ENCODE results near the gene C2orf15. TPM values are rescaled to one million over a fixed set of nuclear protein-coding genes. Genes with fewer than 3 reads are reported as not detected.

C2orf15 gene
- polyA plus RNA-seq, 1 donor (not counting 4 experiments of a cell fraction or from before 2014, with no cell fraction given) = 0.31 TPM

- Histone ChIP-seq H2AFZ (ENCODE audit: control insufficient read depth, low read length) (no peak overlapping the region), H4K20me1 (ENCODE audit: control insufficient read depth, extremely low read depth, insufficient read depth, low read length) (no peaks in the 10 kb centered on the region), H3K27ac (ENCODE audit: control insufficient read depth, insufficient read depth, low read length) (no peak overlapping the region), H3K27me3 (ENCODE audit: control insufficient read depth, extremely low read depth, insufficient read depth, low read length) (no peaks in the 10 kb centered on the region), H3K4me2 (ENCODE audit: control insufficient read depth, extremely low read depth, insufficient read depth, low read depth, low read length) (no peak overlapping the region), H3K36me3 (ENCODE audit: control insufficient read depth in 2 of 2, extremely low read depth in 1 of 2, insufficient read depth in 2 of 2, low read length in 2 of 2) (no peaks in the 10 kb centered on the region), H3K9me3 (ENCODE audit: control insufficient read depth, low read depth, low read length) (no peaks in the 10 kb centered on the region), H3K4me3 (ENCODE audit: control insufficient read depth in 2 of 3, extremely low read depth in 1 of 3, insufficient read depth in 2 of 3, low read depth in 1 of 3, low read length in 3 of 3) (no peak overlapping the region), H3K9ac (ENCODE audit: control insufficient read depth, extremely low read depth, insufficient read depth, low read length) (no peak overlapping the region), H3K4me1 (ENCODE audit: control insufficient read depth, extremely low read depth, insufficient read depth, low read length) (no peaks in the 10 kb centered on the region), H3K9me1 (ENCODE audit: control insufficient read depth, extremely low read depth, insufficient read depth, low read length) (no peaks in the 10 kb centered on the region), H3K79me2 (ENCODE audit: control insufficient read depth, insufficient read depth, low read length) (no peaks in the 10 kb centered on the region)
- TF ChIP-seq CTCF (optimal IDR thresholded peaks at IDR 0.05 in 1 of 3, IDR thresholded peaks at IDR 0.05 in 1 of 3, conservative IDR thresholded peaks at IDR 0.05 in 1 of 3; ENCODE audit: extremely low read depth in 1 of 3, insufficient read depth in 2 of 3, low read length in 3 of 3) (no peak), EZH2 (IDR thresholded peaks at IDR 0.05; ENCODE audit: low read length) (no peak)
- DNase-seq (ENCODE audit: low read depth, low spot score) (no peak), FAIRE-seq (peak; percentile 60)
- dilution Hi-C loops (cut with MboI; ENCODE audit: extremely low pct_ligation_motif_present, low sequenced_read_pairs) = no loop called here
These were observed 39.8 kb upstream of the C2orf15 start for GRCh38 chr2:99101697-99102096.

DNA sequence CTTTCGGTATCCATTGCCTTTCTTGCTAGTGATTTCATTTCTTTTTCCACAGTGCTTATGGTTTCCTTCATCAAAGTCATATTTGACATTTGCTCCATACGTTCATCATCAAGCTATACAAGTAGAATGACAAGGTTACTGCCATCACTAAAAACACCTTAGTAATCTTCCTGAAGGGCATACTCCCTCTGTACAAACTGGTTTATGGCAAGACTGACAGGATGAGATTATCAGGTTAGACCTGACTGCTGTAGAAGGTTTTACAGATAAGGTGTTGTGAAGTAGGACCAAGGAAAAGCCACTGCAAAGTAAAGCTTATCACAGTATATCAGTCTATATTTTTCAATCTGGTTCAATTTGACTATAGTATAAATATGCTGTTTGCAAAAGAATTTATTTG lies 37.5 kb upstream of the C2orf15 start:
- H4K20me1 ChIP-seq (ENCODE audit: control insufficient read depth, extremely low read depth, insufficient read depth, low read length) = no peaks in the 10 kb centered on the region
- no peak for DNase-seq (ENCODE audit: low read depth, low spot score)

More for the DNA sequence above, 37.5 kb upstream of the C2orf15 start:
- no peaks in the 10 kb centered on the region for H3K27me3 ChIP-seq (ENCODE audit: control insufficient read depth, extremely low read depth, insufficient read depth, low read length)
- no peaks in the 10 kb centered on the region for H3K79me2 ChIP-seq (ENCODE audit: control insufficient read depth, insufficient read depth, low read length)
- TF ChIP-seq CTCF (optimal IDR thresholded peaks at IDR 0.05 in 1 of 3, IDR thresholded peaks at IDR 0.05 in 1 of 3, conservative IDR thresholded peaks at IDR 0.05 in 1 of 3; ENCODE audit: extremely low read depth in 1 of 3, insufficient read depth in 2 of 3, low read length in 3 of 3) (no peak), EZH2 (IDR thresholded peaks at IDR 0.05; ENCODE audit: low read length) (no peak)
- H3K27ac ChIP-seq (ENCODE audit: control insufficient read depth, insufficient read depth, low read length) = no peak overlapping the region
- no peak overlapping the region for H3K9ac ChIP-seq (ENCODE audit: control insufficient read depth, extremely low read depth, insufficient read depth, low read length)
- no peaks in the 10 kb centered on the region for H3K4me1 ChIP-seq (ENCODE audit: control insufficient read depth, extremely low read depth, insufficient read depth, low read length)
- H3K9me1 ChIP-seq (ENCODE audit: control insufficient read depth, extremely low read depth, insufficient read depth, low read length) = no peaks in the 10 kb centered on the region
- peak; percentile 17 for FAIRE-seq
- H3K9me3 ChIP-seq (ENCODE audit: control insufficient read depth, low read depth, low read length) = no peaks in the 10 kb centered on the region
- H3K4me3 ChIP-seq (ENCODE audit: control insufficient read depth in 2 of 3, extremely low read depth in 1 of 3, insufficient read depth in 2 of 3, low read depth in 1 of 3, low read length in 3 of 3) = no peak overlapping the region
- no peak overlapping the region for H2AFZ ChIP-seq (ENCODE audit: control insufficient read depth, low read length)
- dilution Hi-C loops (cut with MboI; ENCODE audit: extremely low pct_ligation_motif_present, low sequenced_read_pairs) = no loop called here
- no peak overlapping the region for H3K4me2 ChIP-seq (ENCODE audit: control insufficient read depth, extremely low read depth, insufficient read depth, low read depth, low read length)
- no peaks in the 10 kb centered on the region for H3K36me3 ChIP-seq (ENCODE audit: control insufficient read depth in 2 of 2, extremely low read depth in 1 of 2, insufficient read depth in 2 of 2, low read length in 2 of 2)
